ENCODE results near the gene MOSMO.

- TF ChIP-seq, protein P1, sequence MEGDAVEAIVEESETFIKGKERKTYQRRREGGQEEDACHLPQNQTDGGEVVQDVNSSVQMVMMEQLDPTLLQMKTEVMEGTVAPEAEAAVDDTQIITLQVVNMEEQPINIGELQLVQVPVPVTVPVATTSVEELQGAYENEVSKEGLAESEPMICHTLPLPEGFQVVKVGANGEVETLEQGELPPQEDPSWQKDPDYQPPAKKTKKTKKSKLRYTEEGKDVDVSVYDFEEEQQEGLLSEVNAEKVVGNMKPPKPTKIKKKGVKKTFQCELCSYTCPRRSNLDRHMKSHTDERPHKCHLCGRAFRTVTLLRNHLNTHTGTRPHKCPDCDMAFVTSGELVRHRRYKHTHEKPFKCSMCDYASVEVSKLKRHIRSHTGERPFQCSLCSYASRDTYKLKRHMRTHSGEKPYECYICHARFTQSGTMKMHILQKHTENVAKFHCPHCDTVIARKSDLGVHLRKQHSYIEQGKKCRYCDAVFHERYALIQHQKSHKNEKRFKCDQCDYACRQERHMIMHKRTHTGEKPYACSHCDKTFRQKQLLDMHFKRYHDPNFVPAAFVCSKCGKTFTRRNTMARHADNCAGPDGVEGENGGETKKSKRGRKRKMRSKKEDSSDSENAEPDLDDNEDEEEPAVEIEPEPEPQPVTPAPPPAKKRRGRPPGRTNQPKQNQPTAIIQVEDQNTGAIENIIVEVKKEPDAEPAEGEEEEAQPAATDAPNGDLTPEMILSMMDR (IDR thresholded peaks at IDR 0.05): no peak
- no peak for TF ChIP-seq POLR2AphosphoS5 (IDR thresholded peaks at IDR 0.05)
- no peak for TF ChIP-seq POLR2A (IDR thresholded peaks at IDR 0.05)
Measured at GRCh38 chr16:22093331-22093730, 85.4 kb downstream of the MOSMO start.
